GM12878 (cell line): ENCODE data around the gene OR11H7. TPM values are rescaled to one million over a fixed set of nuclear protein-coding genes. Genes with fewer than 3 reads are reported as not detected.
"Not testable (repeated sequence)": the region's sequence is repeated elsewhere in the genome, so short reads cannot be mapped to it uniquely, and the experiment has no call there.

ENCODE experiments used
- ATAC-seq: fragments of 200-7000 bp; cut with Tn5 transposase; 3 replicates; pipeline ENCODE4 v1.9.1; 2020; ENCODE audit warnings: mild to moderate bottlenecking, moderate library complexity
- BruUV-seq: library from RNA; stranded (reverse); fragments of 400-500 nt; replicated peaks from 2 replicates; lab custom pipeline; 2021; lab: Mats Ljungman, UMichigan
- CTCF ChIA-PET: fragments of 300-600 bp; sonication (Branson Sonifier 250); formaldehyde crosslinking; extraction: SDS; loops from one replicate; lab custom pipeline; 2021; ENCODE audit warnings: inconsistent platforms; lab: Yijun Ruan, JAX
- POLR2A ChIA-PET: fragments of 350-600 bp; formaldehyde crosslinking; extraction: SDS; loops from one replicate; lab custom pipeline; 2021; ENCODE audit warnings: inconsistent platforms; lab: Charles Lee
- RAD21 ChIA-PET: fragments of 300-600 bp; sonication (Branson Sonifier 250); formaldehyde crosslinking; loops from one replicate; lab custom pipeline; 2023; ENCODE audit warnings: antibody characterized with exemption; ENCODE audit not compliant: unreplicated experiment; lab: Charles Lee
- SMC1A ChIA-PET: fragments of 300-600 bp; sonication (Branson Sonifier 250); formaldehyde crosslinking; loops from one replicate; lab custom pipeline; 2023; ENCODE audit not compliant: unreplicated experiment, uncharacterized antibody; lab: Charles Lee
- DNase-seq: peaks from one replicate; pipeline ENCODE4 v3.0.0-alpha.2; 2011; ENCODE audit warnings: low read depth, low spot score
- FAIRE-seq: peaks from 3 replicates; lab custom pipeline; 2011; peaks lifted over from hg19 to GRCh38; lab: Jason Lieb, UNC
- H2AFZ ChIP-seq: 2 replicates; pipeline ENCODE4 v1.6.0; 2011; ENCODE audit warnings: low read depth, low read length, control low read depth; ENCODE audit not compliant: control insufficient read depth
- H3K27ac ChIP-seq: 2 replicates; pipeline ENCODE4 v1.5.1; 2011; ENCODE audit warnings: control low read depth; ENCODE audit not compliant: control insufficient read depth, insufficient read depth
- H3K27me3 ChIP-seq, 2 experiments: replicated peaks in 1 of 2; 2 replicates each; pipeline versions ENCODE4 v1.6.0 to v1.6.1; 2011; ENCODE audit warnings: low read length in 1 of 2; ENCODE audit not compliant: control insufficient read depth in 2 of 2, insufficient read depth in 2 of 2
- H3K36me3 ChIP-seq, 2 experiments: 2 replicates each; pipeline ENCODE4 v1.5.1; 2011; ENCODE audit warnings: low read length in 1 of 2; ENCODE audit not compliant: control insufficient read depth in 2 of 2, insufficient read depth in 2 of 2
- H3K4me1 ChIP-seq: 2 replicates; pipeline ENCODE4 v1.6.1; 2011; ENCODE audit warnings: mild to moderate bottlenecking, low read length, moderate library complexity, mixed read lengths; ENCODE audit not compliant: control insufficient read depth, insufficient read depth
- H3K4me2 ChIP-seq: 2 replicates; pipeline ENCODE4 v1.6.0; 2011; ENCODE audit warnings: control low read depth; ENCODE audit not compliant: control insufficient read depth, insufficient read depth
- H3K4me3 ChIP-seq: fragments of 200-600 bp; sonication (generic); 2 replicates; pipeline ENCODE4 v1.5.1; 2016
- H3K79me2 ChIP-seq: 2 replicates; pipeline ENCODE4 v1.6.0; 2011; ENCODE audit warnings: low read length; ENCODE audit not compliant: control insufficient read depth, insufficient read depth
- H3K9ac ChIP-seq: 2 replicates; pipeline ENCODE4 v1.8.0; 2011; ENCODE audit warnings: low read length, control low read depth, mixed read lengths; ENCODE audit not compliant: control insufficient read depth, insufficient read depth
- H3K9me3 ChIP-seq: replicated peaks from 3 replicates; pipeline ENCODE4 v1.5.1; 2011; ENCODE audit warnings: mild to moderate bottlenecking, low read length; ENCODE audit not compliant: control insufficient read depth, insufficient read depth
- H4K20me1 ChIP-seq: 2 replicates; pipeline ENCODE4 v1.6.0; 2011; ENCODE audit not compliant: control insufficient read depth, insufficient read depth
- ESRRA ChIP-seq: IDR thresholded peaks from 2 replicates; pipeline ENCODE4 v1.6.1; 2012; ENCODE audit warnings: mild to moderate bottlenecking, low read length, improper control_type of control experiment
- FOXM1 ChIP-seq: IDR thresholded peaks from 2 replicates; pipeline ENCODE4 v1.6.1; 2012; ENCODE audit warnings: low read depth, mild to moderate bottlenecking, inconsistent platforms, low read length, moderate library complexity
- HDAC6 ChIP-seq: fragments of 200-600 bp; sonication (generic); IDR thresholded peaks from one replicate; pipeline ENCODE4 v1.8.0; 2017; ENCODE audit warnings: antibody characterized with exemption; ENCODE audit not compliant: unreplicated experiment
- IRF3 ChIP-seq: fragments of 450-650 bp; IDR thresholded peaks from 2 replicates; pipeline ENCODE4 v1.6.1; 2014; ENCODE audit warnings: mild to moderate bottlenecking
- MTA3 ChIP-seq: IDR thresholded peaks from 2 replicates; pipeline ENCODE4 v1.6.1; 2012; ENCODE audit warnings: low read length, inconsistent platforms, borderline replicate concordance
- NKRF ChIP-seq: fragments of 450-650 bp; conservative IDR thresholded peaks from 2 replicates; pipeline ENCODE4 v1.6.1; 2017; ENCODE audit warnings: mild to moderate bottlenecking, moderate library complexity
- RELA ChIP-seq: fragments of 450-650 bp; IDR thresholded peaks from 2 replicates; pipeline ENCODE4 v1.8.0; 2014; ENCODE audit warnings: borderline replicate concordance; ENCODE audit not compliant: partially characterized antibody
- SUZ12 ChIP-seq: fragments of 200-600 bp; sonication (generic); IDR thresholded peaks from one replicate; pipeline ENCODE4 v1.6.1; 2018; ENCODE audit warnings: antibody characterized with exemption, mild to moderate bottlenecking; ENCODE audit not compliant: unreplicated experiment
- USF1 ChIP-seq: IDR thresholded peaks from 2 replicates; pipeline ENCODE4 v1.6.1; 2011; ENCODE audit warnings: borderline replicate concordance, low read depth, mild to moderate bottlenecking, moderate library complexity, mixed read lengths, low read length; ENCODE audit not compliant: insufficient read depth; ENCODE audit errors: extremely low read length
- ZBTB33 ChIP-seq: fragments of 450-650 bp; IDR thresholded peaks from 2 replicates; pipeline ENCODE4 v1.6.1; 2017; ENCODE audit warnings: mild to moderate bottlenecking
- WGBS: methylation state at CpG from one replicate; pipeline ENCODE4 v1.1.6; 2016; ENCODE audit warnings: low lambda C conversion rate; ENCODE audit not compliant: insufficient replicate concordance, insufficient coverage; ENCODE audit errors: missing lambda C conversion rate; 5-methylcytosine and 5-hydroxymethylcytosine counted together
- in situ Hi-C: fragments of 300-500 bp; cut with MboI; formaldehyde crosslinking; loops from 9 replicates; pipeline ENCODE4 v1.14.3; 2018; ENCODE audit warnings: mixed read lengths
- intact Hi-C: fragments of 100-400 bp; cut with micrococcal nuclease; formaldehyde crosslinking; loops from one replicate; pipeline ENCODE4 v1.14.2; 2022; ENCODE audit not compliant: unreplicated experiment
- polyA plus RNA-seq, 11 experiments: library from polyadenylated mRNA; depleted of rRNA in 4 of 11; unstranded in 6 of 11; stranded (reverse) in 5 of 11; fragments of >200 nt; fragmentation: Nextera tagmentation in 4 of 11; fragmentation: Illumina TruSeq in 1 of 11; extraction: Ambion mirVana in 4 of 11; extraction: Trizol in 1 of 11; gene quantifications; 1 replicate in 1 of 11; 2 replicates in 10 of 11; pipeline versions ENCODE4 v1.2.1 to v1.2.3, GENCODE V29; 2011 to 2016; ENCODE audit warnings: inconsistent platforms in 2 of 11, missing spikeins in 2 of 11, low read depth in 1 of 11
- total RNA-seq, 4 experiments: library from RNA; depleted of rRNA in 3 of 4; stranded (reverse); fragments of >200 nt in 3 of 4; fragmentation: Illumina TruSeq in 1 of 4; extraction: Trizol in 1 of 4; gene quantifications; 2 replicates each; pipeline versions ENCODE4 v1.2.1 to v1.2.3, GENCODE V29; 2013 to 2021

The OR11H7 gene
- total and polyA plus RNA-seq, 10 of the 15 experiments (the other 5 are each of a cell fraction or from before 2014, with no cell fraction given): 0.10 TPM; not detected in 9

- Histone ChIP-seq H3K27ac (no peak within 1 kb of the TSS), H3K9me3 (no peaks in the 10 kb centered on the region), H3K27me3 (no peaks in the 10 kb centered on the region), H4K20me1 (no peaks in the 10 kb centered on the region), H3K36me3 (no peaks in the 10 kb centered on the region), H2AFZ (no peak within 1 kb of the TSS), H3K4me1 (no peaks in the 10 kb centered on the region), H3K9ac (no peak within 1 kb of the TSS), H3K4me3 (no peak within 1 kb of the TSS), H3K4me2 (no peak within 1 kb of the TSS), H3K79me2 (no peaks in the 10 kb centered on the region)
- intact Hi-C loops (no loop called here), in situ Hi-C loops (no loop called here)
- ChIA-PET RAD21 (no interaction called here), CTCF (interaction anchor here (1.2 kb wide), 1 partner anchor 16 kb away, joined by 3 read pairs; no protein-coding TSS in a partner anchor), SMC1A (no interaction called here), POLR2A (no interaction called here)
- TF ChIP-seq IRF3: no peak
- TF ChIP-seq SUZ12: no peak
- TF ChIP-seq HDAC6: no peak
- TF ChIP-seq FOXM1: no peak
- TF ChIP-seq NKRF: no peak
- TF ChIP-seq ESRRA: no peak
- no peak for TF ChIP-seq RELA
- no peak for TF ChIP-seq MTA3
- no peak for TF ChIP-seq ZBTB33
- no peak for TF ChIP-seq USF1
- no peak for ATAC-seq
- DNase-seq: no peak
- no peak for FAIRE-seq
- no TSS peak for BruUV-seq
- 0% methylated on average over 2 of the region's 2 CpGs for WGBS
These were observed 5.4 kb upstream of the OR11H7 start, which contains the start of gene OR11H6 for GRCh38 chr14:20223410-20223809. Gene OR11H6 (plus strand): TSS chr14:20223710. CDS start chr14:20223710, 0 bp downstream.

GRCh38 chr14:20235415-20235814, 6.6 kb downstream of the OR11H7 start:
- H3K9me3 ChIP-seq, RAD21 ChIA-PET, H3K36me3 ChIP-seq, DNase-seq, H3K4me2 ChIP-seq, H2AFZ ChIP-seq, SMC1A ChIA-PET, H3K79me2 ChIP-seq, H4K20me1 ChIP-seq, ATAC-seq, BruUV-seq, in situ Hi-C loops, H3K4me3 ChIP-seq, FAIRE-seq, H3K27ac ChIP-seq, intact Hi-C loops, H3K4me1 ChIP-seq, CTCF ChIA-PET, H3K27me3 ChIP-seq, H3K9ac ChIP-seq, POLR2A ChIA-PET: not testable (repeated sequence)
- WGBS: 72% methylated on average over 3 of the region's 4 CpGs
